ENCODE measurements around the gene FBXO36.
"Not testable (repeated sequence)": the region's sequence is repeated elsewhere in the genome, so short reads cannot be mapped to it uniquely, and the experiment has no call there.

FBXO36 gene, protein sequence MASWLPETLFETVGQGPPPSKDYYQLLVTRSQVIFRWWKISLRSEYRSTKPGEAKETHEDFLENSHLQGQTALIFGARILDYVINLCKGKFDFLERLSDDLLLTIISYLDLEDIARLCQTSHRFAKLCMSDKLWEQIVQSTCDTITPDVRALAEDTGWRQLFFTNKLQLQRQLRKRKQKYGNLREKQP

DNA sequence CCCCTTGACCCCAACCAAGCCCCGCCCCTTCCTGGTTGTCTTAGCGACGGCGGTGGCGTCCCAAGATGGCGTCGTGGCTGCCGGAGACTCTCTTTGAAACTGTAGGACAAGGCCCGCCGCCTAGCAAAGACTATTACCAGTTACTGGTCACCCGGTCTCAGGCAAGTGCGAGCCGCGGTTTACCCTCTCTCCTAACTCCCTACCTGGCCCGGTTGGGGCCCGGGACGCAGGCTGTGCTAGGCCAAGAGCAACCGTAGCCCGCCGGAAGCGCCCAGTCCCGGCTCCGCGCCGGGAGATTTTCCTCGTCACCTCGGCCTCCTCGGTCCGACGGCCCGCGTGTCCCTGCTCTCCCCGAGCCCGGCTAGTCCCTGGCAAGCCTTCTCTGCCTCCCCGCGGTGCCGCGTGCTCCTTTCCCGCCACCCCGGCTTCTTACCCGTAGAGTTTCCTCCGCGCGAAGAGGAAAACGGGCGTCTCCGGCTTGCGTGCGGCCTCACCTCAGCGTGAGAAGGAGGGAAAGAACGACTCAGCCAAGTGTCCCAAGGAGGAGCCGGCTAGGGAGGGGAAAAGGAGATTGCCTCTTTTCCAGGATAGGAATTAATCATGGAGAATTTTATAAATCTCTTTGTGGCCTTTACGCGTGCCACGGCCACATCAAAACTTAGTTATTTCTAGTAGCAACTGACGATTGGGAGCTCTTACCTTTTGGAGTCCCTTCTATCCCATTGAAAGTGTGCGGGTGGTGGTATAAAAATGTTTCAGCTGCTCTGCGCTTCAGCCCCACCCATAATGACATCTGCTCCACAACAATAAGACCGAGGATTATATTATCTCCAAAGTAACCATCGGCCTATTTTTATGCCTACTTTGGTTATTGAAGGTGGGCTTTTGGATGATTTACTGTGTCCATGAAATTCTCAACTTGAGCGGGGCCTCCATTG lies at the start of gene FBXO36:
FBXO36 (plus strand) TSS at position 55 of the 938 bp plus-strand sequence; CDS start at position 66, 11 bp downstream.
- DNase-seq (ENCODE audit: low spot score) (peak; percentile 81), FAIRE-seq (no peak)

DNA sequence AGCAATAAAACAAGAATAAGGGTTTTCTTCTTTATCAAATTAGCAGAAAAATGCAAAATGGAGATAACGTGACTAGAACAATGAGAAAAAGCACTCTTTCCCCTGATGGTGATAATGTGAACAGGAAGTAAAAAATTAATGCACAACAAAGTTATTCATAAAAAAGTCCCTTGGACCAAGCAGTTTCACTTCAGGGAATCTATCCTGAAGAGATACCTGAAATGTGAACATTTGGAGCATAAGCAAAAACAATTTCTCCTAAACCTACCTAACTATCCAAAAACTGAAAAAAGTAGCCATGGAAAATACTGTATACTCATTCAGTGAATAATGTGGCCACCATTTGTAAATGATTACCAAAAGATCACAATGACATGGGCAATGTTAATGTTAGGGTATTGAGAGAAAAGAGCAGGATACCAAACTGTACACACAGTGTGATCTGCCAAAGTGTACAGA lies 49.2 kb upstream of the FBXO36 start:
- FAIRE-seq (no peak), DNase-seq (ENCODE audit: low spot score) (no peak)

DNA sequence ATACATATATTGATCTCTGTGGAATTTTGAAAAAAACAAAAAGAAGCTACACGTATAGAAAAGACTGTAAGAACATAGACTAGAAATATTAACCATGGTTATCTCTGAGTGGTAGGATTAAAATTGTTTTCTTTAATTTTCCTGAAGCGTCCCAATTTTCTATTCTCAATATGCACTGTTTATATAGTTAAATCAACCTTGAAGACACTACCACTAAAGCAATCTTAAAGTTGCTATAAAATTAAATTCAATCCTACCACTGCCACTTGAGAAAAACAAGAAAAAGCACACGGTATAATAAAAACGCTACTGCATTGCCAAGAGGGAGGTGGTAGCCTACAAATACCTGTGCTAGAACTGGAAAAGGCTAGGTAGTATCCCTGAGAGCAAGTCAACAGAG lies 47.7 kb upstream of the FBXO36 start:
- FAIRE-seq = no peak

DNA sequence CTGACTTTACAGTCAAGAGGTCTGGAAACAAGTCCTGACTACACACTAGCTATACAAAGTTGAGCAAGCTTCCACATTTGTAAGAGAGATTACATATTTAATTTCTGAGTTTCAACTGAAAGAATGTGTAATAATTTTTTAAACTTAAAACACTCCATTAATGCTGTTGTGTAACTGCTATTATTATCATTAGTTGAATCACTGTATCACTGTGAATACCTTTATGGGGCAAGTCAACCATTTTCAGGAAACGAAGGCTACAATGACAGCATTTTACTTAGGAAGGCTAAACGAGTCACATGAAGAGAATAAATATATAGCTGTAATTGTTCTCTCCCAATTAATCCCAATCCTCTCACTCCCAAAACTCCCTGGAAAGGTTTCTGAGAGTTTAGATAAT lies 46.8 kb upstream of the FBXO36 start:
- no peak for FAIRE-seq

More for the DNA sequence above, 47.7 kb upstream of the FBXO36 start:
- no peak for DNase-seq (ENCODE audit: low spot score)

DNA sequence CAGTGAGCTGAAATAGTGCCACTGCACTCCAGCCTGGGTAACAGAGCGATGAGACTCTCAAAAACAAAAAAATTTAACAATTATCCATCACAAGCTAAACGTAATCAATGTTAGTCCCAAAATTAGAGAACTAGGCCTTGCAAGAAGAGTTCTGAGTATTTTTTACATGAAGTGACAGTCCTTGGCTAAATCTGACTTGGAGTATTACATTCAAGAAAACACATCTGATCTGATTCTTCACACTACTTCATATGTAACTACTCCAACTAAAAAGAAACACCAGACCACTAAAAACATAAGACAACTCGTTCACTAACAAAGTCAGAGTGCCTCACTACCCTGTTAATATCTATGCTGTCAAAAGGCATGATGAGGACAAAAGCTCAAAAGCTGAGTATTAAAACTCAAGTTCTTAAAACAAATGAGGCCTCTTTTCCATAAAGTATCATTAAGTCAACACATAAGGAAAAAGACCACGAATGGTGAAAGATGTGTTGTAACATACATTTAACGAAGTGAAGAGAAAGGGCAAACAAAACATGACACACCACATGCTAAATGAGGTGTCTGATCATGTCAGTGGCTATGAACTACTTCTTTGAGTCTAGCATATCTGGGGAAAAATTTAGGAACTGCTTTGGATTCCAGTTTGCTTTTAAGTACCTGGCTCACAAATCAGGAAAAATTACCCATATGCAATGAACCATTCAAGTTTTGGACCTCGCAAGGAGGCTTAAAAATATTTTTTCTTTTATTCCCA lies 42.9 kb upstream of the FBXO36 start:
- DNase-seq (ENCODE audit: low spot score) = no peak
- no peak for FAIRE-seq

More for the DNA sequence above, 46.8 kb upstream of the FBXO36 start:
- DNase-seq (ENCODE audit: low spot score) = no peak

DNA sequence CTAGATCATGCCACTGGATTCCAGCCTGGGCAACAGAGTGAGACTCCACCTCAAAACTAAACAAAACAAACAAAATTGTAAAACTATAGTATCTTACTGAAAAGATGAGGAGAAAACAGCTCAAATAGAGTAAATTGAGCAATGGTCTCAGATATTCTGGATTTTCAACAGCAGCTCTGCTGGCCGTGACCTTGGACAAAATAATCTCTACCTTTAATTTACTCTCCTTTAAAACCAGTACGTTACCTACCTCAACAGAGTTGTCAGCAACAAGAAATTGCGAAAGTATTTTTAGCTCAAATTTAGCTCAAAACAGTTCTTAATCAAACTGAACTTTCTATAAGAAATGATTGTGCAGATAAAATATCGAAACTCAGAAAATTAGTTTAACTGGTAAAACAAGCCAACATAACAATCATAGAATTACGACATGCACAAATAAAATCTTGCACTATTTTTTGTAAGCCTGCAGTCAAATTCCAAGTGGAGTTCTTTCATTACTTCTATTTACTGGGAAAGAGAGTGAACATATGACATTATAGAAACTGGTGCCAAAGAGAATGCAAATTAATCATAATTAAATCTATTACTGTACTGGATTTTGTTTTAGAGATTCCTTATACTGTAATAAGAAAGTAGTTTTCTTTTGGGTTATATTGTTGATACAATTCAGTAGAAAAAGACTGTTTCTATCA lies 41.3 kb upstream of the FBXO36 start:
- DNase-seq (ENCODE audit: low spot score) (no peak), FAIRE-seq (no peak)

DNA sequence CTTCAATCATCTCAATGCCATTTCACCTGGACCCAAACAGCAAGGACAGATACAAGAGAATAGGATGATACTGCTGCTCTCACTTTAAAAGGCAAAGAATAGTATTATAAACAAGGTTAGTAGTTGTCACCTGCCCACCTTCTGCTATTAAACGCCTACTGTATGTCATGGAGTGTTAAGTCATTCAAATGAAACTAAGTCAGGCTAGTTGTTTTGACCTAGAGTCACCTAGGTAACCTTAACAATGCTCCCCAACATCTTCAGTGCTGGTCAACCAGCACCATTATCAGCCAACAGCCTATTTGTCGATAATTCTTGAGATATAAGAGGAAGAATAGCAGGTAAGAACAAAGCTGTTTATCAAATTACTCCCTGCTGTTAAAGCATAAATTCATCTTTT lies 39.7 kb upstream of the FBXO36 start:
- no peak for FAIRE-seq
- DNase-seq (ENCODE audit: low spot score) = no peak

DNA sequence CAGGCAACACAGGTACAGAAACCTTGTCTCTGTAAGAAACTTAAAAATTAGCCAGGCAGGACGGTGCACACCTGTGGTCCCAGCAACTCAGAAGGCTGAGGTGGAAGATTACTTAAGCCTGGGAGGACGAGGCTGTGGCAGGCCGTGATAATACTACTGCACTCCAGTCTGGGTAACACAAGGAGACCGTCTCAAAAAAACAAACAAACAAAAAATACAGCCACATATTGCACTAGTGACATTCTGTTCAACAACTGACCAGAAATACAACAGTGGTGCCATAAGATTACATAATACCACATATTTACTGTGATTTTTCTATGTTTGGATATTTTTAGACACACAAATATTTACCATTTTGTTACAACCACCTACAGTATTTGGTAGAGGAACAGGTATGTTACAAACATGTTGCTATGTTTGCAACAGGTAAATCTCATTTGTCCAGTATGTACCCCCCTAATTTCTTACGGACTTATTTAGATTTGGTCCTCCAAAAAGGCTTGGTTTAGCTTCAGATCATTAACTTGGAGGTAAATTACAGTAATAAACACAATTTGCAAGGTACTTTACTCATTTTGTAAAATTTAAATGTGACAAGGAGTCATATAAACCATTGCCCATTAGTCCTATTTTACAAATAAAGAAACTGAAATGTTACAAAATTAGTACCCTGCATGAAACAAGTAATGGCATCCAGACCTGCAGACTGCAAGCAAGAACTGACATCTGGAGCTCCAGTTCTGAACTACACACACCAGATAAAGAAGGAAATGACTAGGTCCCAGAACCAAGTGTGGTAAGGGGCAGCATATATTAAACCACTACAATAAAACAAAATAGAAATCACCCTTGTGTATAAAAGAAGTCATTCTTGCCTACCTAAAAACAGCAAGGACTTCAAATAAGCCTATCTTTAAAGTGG lies 37.3 kb upstream of the FBXO36 start:
- FAIRE-seq = no peak
- DNase-seq (ENCODE audit: low spot score) = no peak

DNA sequence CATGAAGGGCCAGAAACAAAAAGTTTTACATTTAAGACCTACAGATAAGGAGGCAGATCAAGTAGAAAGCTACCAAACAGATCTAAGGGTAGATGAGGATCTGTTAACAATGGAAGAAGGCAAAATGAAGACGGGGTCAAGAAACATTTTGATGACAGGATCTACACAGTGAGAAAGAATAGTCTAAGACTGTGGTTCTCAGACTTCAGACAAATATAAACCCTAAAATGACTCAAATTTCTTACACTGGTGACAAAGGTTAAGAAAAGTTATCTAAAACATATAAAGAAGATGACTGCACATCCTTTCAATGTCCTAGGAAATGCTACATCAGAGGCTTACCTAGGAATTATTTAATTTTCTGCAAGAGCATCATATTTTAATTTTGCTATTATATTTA lies 34.9 kb upstream of the FBXO36 start:
- DNase-seq (ENCODE audit: low spot score) (no peak), FAIRE-seq (no peak)

DNA sequence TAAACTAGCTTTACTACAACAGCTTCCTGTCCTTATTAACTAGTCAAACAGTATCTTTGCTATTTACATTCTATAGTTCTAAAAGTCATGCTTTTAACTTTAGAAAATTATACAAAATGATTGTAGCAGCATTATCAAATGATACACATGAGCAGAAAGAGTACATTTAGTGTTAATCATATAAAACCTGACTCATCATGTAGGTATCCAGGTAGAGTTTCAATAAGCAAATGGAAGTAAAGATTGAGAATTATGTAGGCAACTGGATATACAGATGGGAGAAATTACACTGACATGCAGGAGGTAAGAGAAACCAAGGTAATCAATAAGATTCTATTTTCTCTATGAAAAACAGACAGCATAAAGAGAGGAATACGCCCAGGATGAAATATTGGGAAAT lies 34.3 kb upstream of the FBXO36 start:
- DNase-seq (ENCODE audit: low spot score) = no peak
- no peak for FAIRE-seq

DNA sequence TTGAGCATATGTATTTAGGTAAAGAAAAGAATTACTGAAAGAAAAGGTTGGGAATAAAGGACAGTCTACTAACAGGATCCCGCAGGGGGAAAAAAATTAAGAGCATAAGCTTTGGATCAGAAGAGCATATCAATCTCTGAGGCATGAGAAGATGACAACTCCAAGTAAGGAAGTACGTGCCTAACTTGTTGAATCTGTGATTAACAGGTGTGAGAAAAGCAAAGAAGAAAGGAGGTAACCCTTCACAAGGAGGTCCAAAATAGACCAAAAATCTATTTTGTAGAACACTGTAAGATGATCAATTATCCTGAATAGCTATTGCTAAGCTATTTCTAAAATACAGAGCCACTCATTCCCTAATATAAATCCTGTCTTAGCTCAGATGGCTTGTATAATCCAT lies 33.3 kb upstream of the FBXO36 start:
- DNase-seq (ENCODE audit: low spot score) = no peak
- no peak for FAIRE-seq

DNA sequence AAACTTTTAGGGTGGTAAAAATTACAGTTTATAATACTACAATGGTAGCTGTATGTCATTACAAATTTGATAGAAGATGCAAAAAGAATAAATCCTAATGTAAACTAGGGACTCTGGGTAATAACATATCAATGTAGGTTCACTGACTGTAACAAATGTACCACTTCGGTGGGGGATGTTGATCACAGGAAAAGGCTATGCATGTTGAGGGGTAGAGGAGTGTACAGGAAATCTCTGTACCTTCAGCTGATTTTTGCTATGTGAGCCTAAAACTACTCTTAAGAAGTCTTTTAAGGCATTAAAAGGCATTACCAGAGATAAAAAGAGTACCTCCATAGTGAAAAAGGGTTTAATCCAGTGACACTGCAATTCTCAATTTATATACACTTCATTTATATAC lies 25.4 kb upstream of the FBXO36 start:
- no peak for FAIRE-seq
- DNase-seq (ENCODE audit: low spot score) = no peak

DNA sequence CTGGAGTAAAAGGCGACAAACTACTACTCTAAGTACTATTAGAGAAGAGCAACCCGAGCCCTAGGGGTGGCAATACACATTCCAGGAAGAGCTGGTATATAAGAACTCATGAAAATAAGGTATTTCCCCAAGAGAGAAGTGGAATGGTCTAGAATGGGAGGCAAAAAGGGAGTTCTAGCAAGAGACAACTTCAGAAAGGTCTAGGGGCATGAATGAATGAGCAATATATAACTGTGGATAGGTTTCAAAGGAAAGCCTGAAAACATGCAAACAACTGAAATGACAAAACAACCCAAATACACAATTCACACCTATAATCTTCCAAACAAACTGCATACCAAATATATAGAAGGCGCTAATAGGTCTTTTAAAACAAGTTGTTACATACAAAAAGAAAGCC lies 22.7 kb upstream of the FBXO36 start:
- DNase-seq (ENCODE audit: low spot score) (no peak), FAIRE-seq (no peak)

DNA sequence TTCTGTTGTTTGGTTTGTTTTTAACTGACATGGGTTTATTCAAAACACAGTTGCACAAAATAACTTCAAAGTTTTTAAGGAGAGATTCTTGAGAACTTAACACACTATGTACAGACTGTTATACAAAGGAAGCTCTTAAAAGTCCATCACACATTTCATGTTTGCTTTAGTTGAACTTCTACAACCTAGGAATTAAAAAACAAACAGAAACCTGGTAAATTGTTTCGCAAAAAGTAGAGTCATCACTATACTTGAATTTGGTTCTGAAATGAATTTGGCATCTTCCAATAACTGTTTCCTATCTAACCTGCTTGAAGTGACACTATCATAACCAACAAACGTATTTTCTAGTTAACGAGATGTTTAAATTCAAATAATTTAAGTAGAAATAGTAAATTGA lies 22.3 kb upstream of the FBXO36 start:
- FAIRE-seq = no peak
- DNase-seq (ENCODE audit: low spot score) = no peak

DNA sequence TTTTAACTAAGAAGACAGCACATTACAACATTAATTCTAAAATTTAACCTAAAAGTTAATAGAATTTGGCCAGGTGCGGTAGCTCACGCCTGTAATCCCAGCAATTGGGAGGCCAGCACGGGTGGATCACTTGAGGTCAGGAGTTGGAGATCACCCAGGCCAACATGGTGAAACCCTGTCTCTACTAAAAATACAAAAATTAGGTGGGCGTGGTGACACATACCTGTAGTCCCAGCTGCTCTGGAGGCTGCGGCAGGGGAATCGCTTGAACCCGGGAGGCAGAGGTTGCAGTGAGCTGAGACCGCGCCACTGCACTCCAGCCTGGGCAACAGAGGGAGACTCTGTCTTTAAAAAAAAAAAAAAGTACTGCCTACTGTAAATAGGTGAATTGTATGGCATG lies 21.8 kb upstream of the FBXO36 start:
- not testable (repeated sequence) for DNase-seq (ENCODE audit: low spot score); FAIRE-seq

DNA sequence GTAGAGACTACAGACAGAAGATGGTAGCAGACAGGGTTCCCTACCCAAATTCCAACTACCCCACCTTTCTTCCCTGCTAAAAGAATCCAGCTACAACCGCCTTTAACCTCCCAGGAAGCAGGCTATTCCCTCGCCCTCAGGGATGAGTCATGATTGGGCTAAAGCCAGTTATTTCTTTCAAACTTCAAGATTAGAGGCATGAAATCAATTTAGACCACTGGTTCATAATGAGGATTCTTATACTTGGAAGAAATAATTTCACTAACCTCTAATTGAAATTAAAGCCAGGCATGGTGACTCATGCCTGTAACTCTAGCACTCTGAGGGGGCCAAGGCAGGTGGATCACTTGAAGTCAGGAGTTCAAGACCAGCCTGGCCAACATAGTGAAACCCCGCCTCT lies 20.5 kb upstream of the FBXO36 start:
- DNase-seq (ENCODE audit: low spot score) (peak; percentile 75), FAIRE-seq (no peak)

DNA sequence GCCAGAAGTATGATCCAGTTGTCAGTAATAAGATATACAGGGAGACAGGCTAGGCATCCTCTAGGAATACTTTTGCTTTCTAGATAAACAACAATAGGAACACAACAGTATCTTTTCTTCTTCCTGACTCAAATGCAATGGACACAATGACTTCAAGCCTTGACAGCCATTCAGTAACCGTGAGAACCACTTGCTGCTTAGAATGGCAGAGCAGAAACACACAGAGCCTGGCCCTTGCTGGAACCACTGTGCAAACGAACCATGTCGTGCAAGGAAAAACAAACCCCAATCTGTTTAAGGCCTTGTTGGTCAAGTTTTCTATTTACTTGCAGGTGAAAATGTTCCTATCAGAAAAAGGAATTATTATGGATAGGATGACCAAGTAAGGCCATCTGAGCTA lies 19.3 kb upstream of the FBXO36 start:
- DNase-seq (ENCODE audit: low spot score) (no peak), FAIRE-seq (no peak)

DNA sequence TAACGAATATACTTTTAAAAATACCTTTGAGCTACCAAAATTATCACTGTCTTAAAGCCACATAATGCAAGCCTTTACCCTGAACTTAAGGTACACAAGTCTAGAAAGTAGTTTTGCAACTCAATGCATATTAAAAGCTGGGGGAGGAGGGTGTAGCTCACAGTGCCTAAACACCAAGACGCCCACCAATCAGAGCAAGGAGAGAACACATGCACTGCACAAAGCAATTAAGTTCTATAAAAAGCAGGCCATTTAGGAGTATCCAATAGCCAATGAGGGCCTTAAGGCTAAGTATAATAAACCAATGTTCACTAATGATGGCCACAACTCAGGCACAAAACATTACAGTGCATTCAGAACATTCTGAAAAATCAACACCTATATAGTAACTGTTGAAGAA lies 16.7 kb upstream of the FBXO36 start:
- DNase-seq (ENCODE audit: low spot score) = no peak
- FAIRE-seq = no peak

DNA sequence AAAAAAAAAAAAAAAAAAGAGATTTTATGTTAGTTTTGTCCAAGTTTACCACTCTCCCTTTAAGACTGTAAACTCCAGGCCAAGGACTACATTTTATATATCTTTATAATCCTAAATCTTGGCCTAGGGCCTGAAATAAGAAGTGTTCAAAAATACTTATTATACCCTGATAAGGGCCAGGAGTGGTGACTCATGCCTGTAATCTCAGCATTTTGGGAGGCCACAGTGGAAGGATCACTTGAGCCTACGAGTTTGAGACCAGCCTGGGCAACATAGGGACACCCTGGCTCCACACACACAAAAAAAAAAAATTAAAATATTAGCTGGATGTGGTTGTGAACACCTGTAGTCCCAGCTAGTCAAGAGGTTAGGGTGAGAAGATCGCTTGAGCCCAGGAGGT lies 13.2 kb upstream of the FBXO36 start:
- FAIRE-seq = no peak
- no peak for DNase-seq (ENCODE audit: low spot score)

DNA sequence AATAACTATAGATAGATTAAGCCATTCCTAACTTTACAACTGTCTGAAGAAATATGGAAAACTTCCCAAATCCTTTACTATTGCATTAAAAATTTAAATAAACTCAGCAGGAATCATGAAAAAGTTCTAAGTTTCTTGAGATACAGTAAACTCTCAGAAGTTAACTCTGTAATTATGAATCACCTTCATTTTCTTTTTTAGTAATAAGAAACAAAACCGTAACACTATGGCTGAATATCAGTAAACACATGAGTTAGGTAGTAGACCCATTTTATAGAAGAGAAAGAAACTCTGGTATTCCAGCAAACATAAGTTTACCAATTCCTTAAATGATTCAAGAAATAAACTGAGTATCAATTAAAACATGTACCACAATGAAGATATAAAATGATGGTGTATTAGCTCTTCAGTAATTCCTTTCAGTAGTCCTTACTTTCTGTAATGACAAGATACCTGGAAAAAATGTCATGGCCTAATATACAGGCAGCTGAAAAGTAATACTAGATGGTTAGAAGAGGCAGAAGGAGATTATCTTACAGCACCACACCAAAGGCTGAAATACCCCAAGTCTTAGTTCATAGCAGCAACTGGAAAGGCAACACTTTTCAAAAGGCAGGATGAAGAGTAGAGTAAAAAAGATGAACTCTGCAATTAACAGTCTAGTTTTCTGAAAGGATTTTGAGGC lies 12.0 kb upstream of the FBXO36 start:
- FAIRE-seq (no peak), DNase-seq (ENCODE audit: low spot score) (no peak)
